Measurements from ENCODE around the gene ARID5A. TPM values are rescaled to one million over a fixed set of nuclear protein-coding genes. Genes with fewer than 3 reads are reported as not detected.

Gene ARID5A
- total and polyA plus RNA-seq, 2 of the 13 experiments (the other 11 are each of a cell fraction or from before 2014, with no cell fraction given) = 6.0 to 9.5 TPM

- TF ChIP-seq CEBPZ (IDR thresholded peaks at IDR 0.05; ENCODE audit: low read length) (no peak), ZNF451 (CRISPR knock-in tag; IDR thresholded peaks at IDR 0.05) (0 out of 2 replicates have a peak, but pooled peaks have one; percentile 69), NR2F2 (IDR thresholded peaks at IDR 0.05; ENCODE audit: borderline replicate concordance, low read depth) (peak; percentile 87), U2AF1 (optimal IDR thresholded peaks at IDR 0.05; ENCODE audit: low read depth, low read length) (no peak), ZNF275 (CRISPR knock-in tag; IDR thresholded peaks at IDR 0.05; ENCODE audit: borderline replicate concordance) (no peak), XBP1 (CRISPR knock-in tag; IDR thresholded peaks at IDR 0.05) (no peak), AHDC1 (CRISPR knock-in tag; IDR thresholded peaks at IDR 0.05; ENCODE audit: borderline replicate concordance) (peak; percentile 56; the same call in 1 of the 2 replicates), CENPX (CRISPR knock-in tag; IDR thresholded peaks at IDR 0.05) (no peak), GATAD2A (CRISPR knock-in tag; IDR thresholded peaks at IDR 0.05) (peak; percentile 97), ISX (CRISPR knock-in tag; conservative IDR thresholded peaks at IDR 0.05) (no peak), ZNF264 (CRISPR knock-in tag; IDR thresholded peaks at IDR 0.05) (peak; percentile 90; the same call in 1 of the 2 replicates), ERF (CRISPR knock-in tag; IDR thresholded peaks at IDR 0.05) (peak; percentile 93), SNAI1 (CRISPR knock-in tag; IDR thresholded peaks at IDR 0.05; ENCODE audit: borderline replicate concordance) (no peak), CENPT (CRISPR knock-in tag; IDR thresholded peaks at IDR 0.05; ENCODE audit: low read depth) (no peak), ZNF567 (CRISPR knock-in tag; IDR thresholded peaks at IDR 0.05; ENCODE audit: borderline replicate concordance) (0 out of 2 replicates have a peak, but pooled peaks have one; percentile 28), ARNT2 (CRISPR knock-in tag; IDR thresholded peaks at IDR 0.05; ENCODE audit: low read depth) (peak; percentile 20; the same call in 1 of the 2 replicates), ZNF362 (CRISPR knock-in tag; IDR thresholded peaks at IDR 0.05; ENCODE audit: borderline replicate concordance) (no peak)
Measured at GRCh38 chr2:96601382-96602292, 65.1 kb downstream of the ARID5A start (continued).
